GM18517 (cell line): ENCODE results near the gene CHCHD6.
A peak's percentile ranks its signal among the peaks of the same experiment; 100 is the strongest.

Experiments
- ATAC-seq: cut with Tn5 transposase; IDR thresholded peaks from one replicate; pipeline ENCODE4 v1.9.1; 2021; ENCODE audit warnings: mild to moderate bottlenecking, moderate library complexity; ENCODE audit not compliant: unreplicated experiment

Gene CHCHD6

GRCh38 chr3:126703512-126704493, at the start of gene CHCHD6:
Gene CHCHD6, plus strand, starts transcription at chr3:126704240. Its CDS starts 73 bp downstream, at chr3:126704313.
- ATAC-seq = peak; percentile 91

DNA sequence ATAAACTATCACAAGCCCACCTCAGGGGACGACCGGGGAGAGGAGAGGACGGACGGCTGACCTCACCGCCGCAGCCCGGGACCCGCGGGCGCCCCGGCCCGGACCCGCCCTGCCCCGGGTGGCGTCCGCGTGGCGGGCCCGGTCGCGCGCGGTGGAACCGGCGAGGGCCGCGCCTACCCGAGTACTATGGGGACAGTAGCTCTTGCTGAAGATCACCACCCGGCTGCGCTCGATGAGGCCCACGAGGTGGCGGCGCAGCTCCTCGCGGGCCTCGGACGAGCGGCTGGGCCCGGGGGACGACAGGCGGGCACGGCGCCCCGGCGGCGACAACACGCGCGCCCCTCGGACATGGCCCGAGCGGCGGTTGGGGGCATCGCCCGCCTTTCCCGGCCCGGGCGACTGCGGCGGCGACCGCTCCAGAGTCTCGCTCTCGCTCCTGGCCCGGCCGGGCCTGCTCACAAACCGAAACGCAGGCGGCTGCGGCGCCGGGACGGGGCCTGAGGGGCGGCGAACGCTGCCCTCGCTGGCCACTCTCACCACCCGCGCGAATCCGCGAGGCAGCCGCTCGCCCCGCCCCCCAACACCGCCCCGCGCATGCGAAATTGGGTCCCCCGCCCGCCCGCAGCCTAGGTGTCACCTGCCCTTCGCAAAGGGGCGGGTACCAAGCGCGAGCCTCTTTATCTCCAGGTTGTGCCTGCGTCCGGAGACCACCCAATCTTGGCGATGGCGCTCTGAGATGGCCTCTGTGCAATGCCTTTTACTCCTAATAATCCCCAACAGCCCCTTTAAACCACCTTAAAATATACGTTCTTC, 49.3 kb upstream of the CHCHD6 start, which contains the start of gene TXNRD3:
TXNRD3 (minus strand) TSS at position 554 of the 813 bp plus-strand sequence.
- ATAC-seq = no peak

DNA sequence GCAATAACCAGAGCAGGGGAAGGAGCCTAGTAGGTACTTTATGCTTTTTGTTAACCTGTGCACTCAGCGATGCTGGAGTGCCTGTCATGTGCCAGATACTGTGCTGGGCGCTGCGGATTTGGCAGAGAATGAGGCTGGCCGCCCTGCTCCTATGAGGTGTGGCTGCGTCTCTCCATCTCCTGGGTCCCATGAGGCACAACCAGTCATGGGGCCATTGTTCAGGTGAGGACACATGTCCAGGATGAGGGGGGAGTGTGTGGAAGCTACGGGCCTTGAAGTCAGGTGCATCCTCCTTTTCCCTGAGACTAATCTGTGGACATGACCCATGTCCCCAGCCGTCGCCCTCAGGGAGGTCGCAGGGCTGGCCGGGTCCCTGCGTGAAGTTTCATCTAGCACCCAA, 48.2 kb upstream of the CHCHD6 start:
- ATAC-seq = no peak

DNA sequence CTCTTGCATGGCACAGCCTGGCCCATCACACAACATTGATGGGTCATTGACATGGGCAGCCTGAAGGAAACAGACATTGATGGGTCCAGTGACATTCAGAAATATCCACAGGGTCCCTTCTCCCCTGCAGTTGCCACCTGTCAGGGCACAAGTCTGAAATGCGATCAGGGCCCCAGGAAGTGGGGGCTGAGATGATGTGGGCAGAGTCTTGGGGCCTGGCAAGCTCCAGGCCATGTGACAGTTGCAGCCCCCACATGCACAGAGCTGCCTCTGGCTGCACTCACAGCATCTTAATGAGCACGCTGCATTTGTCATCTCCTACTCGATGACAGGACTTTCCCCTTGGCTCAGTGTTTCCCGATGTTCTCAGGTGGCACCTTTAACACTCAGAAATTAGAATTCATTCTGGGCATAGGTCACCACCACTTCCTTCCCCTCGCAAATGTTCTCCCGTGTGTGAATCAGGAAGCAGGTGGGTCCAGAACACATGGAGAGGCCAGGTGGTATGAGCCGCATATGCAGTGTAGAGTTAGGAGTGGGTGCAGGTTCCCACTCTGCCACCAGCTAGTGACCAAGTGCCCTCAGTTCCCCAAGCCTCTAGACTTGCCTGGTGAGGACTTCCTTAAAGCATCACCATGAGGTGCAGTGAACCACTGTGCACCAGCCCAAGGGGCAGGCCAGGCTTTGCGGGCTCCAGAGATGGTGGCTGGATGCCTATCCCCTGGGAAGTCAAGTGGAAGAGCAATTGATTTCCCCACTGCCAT, 47.5 kb upstream of the CHCHD6 start:
- no peak for ATAC-seq

DNA sequence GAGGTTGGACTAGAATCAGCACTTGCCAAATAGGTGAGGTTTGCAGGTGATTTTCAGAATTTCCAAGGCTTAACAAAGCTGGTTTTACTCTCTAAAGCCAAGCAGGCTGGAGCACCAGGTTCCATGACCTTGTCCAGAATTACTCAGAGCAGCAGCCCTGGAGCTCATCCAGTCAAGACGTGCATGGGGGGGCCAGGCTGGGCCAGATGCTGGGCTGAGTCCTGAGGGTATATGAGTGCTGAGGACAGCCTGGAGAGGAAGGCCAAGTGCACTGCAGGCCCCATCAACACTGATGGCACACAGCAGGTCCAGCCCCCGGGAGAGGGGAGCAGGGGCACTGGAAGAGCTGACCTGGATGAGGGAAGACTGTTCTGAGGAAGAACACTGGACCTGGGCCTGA, 46.1 kb upstream of the CHCHD6 start:
- ATAC-seq = no peak

- no peak for ATAC-seq
Measured at GRCh38 chr3:126658584-126658983, 45.5 kb upstream of the CHCHD6 start.

DNA sequence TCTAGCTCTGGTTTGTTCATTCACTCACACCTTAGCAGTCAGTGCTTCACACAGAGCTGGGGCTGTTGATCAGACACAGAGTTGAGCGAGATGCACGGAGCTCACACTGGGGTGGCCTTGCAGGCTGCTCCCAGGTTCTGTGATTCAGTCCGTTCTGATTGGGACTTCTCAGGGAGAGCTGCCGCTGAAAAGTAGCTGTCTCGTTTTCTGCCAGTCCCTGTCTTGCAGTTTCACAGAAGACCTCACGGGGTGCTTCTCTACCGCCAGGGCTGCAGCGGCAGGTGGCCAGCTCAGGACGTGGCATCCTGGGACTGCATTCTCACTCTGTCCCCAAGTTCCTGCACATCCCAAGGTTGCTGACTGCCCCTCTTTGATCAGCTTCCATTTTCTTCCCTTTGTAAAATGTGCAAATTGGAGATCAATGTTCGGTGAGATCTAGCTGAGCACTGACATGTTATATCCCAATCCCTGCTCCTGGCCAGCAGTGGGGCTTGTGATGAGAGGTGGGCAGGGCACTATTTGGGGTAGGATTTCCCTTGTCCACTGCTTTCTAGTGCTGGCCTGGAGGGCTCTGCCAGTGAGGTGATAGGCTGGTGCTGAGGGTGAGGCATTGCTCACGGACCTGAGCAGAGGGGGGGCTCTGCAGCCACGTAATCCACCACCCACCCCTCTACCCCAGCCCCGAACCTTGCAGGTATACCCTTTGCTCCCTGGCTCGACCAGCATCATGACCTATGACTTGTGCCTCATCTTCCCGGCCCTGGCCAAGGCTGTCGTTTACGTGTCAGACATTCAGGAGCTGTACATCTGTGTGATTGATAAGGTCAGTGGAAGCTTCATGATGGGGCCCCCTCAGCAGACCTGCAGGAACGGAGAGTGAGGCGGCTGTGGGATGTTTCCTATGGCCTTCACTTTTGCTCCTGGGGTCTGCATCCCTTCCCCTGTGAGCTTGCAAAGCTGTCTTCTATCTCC, 43.8 kb upstream of the CHCHD6 start:
- no peak for ATAC-seq

DNA sequence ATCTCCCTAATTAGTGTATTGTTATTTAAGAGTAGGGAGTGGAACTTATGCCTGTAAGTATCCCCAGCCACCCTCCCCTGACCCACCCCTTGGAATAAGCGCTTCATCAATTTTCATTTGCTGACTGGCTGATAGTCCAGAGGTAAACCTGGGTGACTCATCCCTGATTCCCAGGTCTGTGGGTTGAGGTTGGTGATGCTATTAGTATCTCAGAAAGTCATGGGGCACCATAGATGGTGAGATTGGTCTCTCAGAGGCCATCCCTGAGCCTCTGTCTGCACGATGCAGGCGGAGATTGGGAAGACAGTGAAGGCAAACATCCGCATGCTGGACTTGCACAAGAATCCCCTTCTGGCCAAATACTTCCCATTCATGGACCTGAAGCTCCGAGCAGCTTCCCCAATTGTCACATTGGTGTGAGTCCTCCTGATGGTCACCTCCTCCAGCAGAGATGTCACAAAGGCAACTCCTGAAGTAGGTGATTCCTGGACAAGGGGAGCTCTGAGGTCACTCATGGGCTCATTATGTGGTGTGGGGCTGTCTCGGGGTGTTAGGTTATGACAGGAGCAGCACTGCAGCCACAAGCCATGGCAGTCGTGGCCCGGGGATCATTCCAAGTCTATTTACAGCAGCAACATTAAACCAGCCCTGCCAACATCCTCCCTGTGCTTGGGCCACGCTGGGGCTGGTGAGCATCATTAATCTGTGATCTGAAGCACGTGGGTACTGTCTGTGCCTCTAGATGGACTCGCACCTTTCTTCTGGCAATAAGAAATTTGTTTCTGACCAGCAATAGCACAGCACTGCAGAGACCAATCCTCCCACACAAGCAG, 42.3 kb upstream of the CHCHD6 start:
- no peak for ATAC-seq

- ATAC-seq = no peak
Measured at GRCh38 chr3:126663257-126663656, 40.8 kb upstream of the CHCHD6 start.

GRCh38 chr3:126663750-126664149, 40.3 kb upstream of the CHCHD6 start:
- no peak for ATAC-seq

GRCh38 chr3:126664591-126665214, 39.3 kb upstream of the CHCHD6 start:
- ATAC-seq = no peak

DNA sequence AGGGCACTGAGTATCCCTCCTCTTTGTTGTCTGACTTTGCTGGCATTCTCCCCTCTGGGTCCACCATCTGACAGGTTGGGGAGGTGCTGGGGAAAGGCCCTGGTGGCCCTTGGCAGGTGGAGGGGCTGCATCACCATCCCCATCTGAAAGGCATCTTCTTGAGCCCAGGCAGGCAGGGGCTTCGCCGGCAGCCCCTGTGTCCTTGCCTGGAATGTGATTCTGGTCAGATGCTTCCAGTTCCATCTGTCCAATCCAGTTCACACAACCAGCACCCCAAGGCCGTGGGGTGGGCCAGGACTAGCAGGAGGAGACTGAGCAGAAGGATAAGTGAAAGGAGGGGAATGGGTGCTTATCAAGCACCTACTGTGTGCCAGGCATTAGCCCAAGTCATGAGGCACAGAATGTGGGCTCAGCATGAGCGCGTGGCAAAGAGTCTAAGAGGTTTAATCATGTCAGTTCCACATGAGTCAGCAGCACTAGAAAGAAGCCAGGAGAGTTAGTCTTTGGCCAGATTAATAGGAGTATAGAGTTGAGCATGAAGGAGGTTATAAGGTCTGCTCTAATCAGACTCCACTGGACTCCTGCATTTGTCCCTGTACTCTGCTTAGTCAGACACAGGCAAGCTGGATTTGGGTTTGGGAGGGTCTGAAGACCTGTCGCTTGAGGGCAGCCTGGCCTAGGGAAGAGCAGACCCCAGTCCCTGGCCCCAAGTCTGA, 38.7 kb upstream of the CHCHD6 start:
- no peak for ATAC-seq

DNA sequence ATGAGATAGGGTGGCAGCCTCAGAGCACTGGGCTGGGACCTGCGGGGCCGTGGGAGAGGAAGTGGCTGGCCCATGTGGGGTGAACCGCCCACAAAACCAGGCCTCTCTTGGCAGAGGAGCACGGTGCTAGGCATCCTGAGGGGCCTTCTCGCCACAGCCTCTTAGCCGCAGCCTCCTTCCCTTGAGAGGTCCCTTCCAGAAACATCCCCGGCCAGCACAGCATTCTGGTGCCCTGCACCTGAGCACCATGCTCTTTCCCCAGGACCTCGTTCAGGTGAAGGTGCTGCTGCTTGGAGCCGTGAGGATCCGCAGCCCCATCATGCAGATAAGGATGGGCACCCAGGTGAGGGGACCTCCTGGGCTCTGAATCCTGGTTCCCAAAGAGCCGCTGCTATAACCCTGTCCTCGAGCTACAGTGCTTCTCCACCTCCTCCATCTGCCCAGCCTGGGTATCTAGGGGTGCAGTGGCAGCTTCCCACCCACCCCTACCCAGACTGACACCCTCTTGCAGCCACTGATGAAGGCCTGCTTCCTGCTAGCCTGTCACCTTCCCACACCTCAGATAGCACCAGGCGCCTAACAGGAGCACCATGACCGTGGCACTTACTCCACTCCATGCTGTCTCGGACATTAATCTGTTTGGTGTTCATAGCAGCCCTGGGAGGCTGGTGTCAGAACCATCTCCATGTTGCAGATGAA, 37.9 kb upstream of the CHCHD6 start:
- ATAC-seq = no peak

GRCh38 chr3:126666658-126667528, 37.1 kb upstream of the CHCHD6 start:
- ATAC-seq = no peak

DNA sequence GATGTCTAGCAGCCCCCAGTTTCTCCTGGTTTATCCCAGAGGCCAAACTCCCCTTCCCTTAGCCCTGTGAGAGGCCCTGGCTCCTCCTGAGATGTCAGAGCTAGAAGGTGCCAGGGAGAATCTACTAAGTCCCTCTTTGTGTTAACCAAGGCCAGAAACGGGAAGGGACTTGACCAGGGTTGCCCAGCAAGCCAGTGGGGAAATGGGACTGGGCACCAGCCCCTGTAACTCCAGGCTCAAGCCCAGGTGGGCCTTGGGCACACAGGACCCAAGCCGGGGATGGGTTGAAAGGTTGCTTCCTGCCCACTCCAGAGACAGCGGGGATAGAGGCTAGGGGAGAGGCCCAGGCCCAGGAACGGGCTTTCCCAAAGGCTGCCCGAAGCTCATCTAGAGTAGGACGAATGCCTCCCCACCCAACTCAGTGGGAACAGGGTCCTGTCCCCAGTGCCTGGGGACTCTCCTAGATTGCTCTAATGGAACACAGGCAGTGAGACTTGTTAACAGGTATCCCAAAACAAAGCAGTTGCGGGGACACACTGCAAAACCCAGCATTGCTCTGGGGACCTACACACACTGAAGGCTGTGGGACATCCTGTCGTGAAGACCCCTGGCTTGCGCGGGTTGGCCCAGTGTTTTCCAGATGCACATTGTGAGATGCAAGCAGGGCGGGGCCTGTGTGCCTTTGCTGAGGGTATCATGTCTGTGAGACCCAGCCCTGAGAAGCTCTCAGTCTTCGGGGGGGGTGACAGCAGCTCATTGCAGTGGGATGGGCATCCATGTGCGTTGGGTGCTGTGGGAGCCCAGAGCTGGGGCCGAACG, 36.2 kb upstream of the CHCHD6 start:
- ATAC-seq = no peak
